ENCODE results near the gene UGT1A10.
"Not testable (repeated sequence)": the region's sequence is repeated elsewhere in the genome, so short reads cannot be mapped to it uniquely, and the experiment has no call there.

DNA sequence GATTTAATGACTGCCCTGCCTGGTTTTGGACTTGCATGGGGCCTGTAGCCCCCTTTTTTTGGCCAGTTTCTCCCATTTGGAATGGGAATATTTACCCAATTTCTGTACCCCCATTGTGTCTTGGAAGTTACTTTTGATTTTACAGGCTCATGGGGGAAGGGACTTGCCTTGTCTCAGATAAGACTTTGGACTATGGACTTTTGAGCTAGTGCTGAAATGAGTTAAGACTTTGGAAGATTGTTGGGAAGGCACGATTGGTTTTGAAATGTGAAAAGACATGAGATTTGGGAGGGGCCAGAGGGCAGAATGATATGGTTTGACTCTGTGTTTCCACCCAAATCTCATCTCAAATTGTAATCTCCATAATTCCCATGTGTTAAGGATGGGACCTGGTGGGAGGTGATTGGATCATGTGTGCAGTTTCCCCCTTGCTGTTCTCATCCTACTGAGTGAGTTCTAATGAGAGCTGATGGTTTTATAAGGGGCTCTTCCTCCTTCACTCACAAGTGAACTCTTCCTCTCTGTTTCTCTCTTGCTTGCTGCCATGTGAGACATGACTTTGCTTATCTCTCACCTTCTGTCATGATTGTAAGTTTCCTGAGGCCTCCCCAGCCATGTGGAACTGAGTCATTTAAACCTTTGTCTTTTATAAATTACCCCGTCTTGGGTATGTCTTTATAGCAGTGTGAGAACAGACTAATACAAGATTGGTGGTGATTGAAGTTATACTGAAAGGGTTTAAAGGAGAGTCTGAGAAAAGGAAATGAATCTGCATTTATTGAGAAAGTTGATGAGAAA lies 115.2 kb downstream of the UGT1A10 start:
- TF ChIP-seq, protein P1, sequence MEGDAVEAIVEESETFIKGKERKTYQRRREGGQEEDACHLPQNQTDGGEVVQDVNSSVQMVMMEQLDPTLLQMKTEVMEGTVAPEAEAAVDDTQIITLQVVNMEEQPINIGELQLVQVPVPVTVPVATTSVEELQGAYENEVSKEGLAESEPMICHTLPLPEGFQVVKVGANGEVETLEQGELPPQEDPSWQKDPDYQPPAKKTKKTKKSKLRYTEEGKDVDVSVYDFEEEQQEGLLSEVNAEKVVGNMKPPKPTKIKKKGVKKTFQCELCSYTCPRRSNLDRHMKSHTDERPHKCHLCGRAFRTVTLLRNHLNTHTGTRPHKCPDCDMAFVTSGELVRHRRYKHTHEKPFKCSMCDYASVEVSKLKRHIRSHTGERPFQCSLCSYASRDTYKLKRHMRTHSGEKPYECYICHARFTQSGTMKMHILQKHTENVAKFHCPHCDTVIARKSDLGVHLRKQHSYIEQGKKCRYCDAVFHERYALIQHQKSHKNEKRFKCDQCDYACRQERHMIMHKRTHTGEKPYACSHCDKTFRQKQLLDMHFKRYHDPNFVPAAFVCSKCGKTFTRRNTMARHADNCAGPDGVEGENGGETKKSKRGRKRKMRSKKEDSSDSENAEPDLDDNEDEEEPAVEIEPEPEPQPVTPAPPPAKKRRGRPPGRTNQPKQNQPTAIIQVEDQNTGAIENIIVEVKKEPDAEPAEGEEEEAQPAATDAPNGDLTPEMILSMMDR (IDR thresholded peaks at IDR 0.05; ENCODE audit: low read depth, low read length), result not testable (repeated sequence)
- not testable (repeated sequence) for TF ChIP-seq POLR2A (IDR thresholded peaks at IDR 0.05; ENCODE audit: extremely low read depth, insufficient read length)
- TF ChIP-seq, protein P2, sequence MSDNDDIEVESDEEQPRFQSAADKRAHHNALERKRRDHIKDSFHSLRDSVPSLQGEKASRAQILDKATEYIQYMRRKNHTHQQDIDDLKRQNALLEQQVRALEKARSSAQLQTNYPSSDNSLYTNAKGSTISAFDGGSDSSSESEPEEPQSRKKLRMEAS (IDR thresholded peaks at IDR 0.05; ENCODE audit: low read depth, low read length), result not testable (repeated sequence)
